ENCODE data around the gene ATXN2. TPM values are rescaled to one million over a fixed set of nuclear protein-coding genes. Genes with fewer than 3 reads are reported as not detected.

ATXN2 gene
- total RNA-seq, 2 experiments from 2014 or later = 21.9 to 23.7 TPM

- Mint-ChIP-seq H3K36me3 (ENCODE audit: low read depth) (peaks cover 71% of the 10 kb centered on the region), H3K27me3 (no peaks in the 10 kb centered on the region), H3K4me3 (no peak overlapping the region), H3K27ac (no peak overlapping the region), H3K4me1 (ENCODE audit: low read depth) (peaks cover 8% of the 10 kb centered on the region), H3K9me3 (no peaks in the 10 kb centered on the region)
- Histone ChIP-seq H3K9me3 (ENCODE audit: control insufficient read depth in 1 of 2, insufficient read depth in 1 of 2, low read length in 2 of 2) (no peaks in the 10 kb centered on the region), H3K4me1 (ENCODE audit: insufficient read depth, low read length) (no peaks in the 10 kb centered on the region), H3K27ac (ENCODE audit: low read depth in 1 of 2, low read length in 2 of 2) (no peak overlapping the region), H3K4me3 (ENCODE audit: low read length) (no peak overlapping the region), H3K27me3 (ENCODE audit: control insufficient read depth in 1 of 2, insufficient read depth in 2 of 2, low read length in 2 of 2) (no peaks in the 10 kb centered on the region), H3K36me3 (ENCODE audit: insufficient read depth, low read length) (peaks cover 42% of the 10 kb centered on the region)
- intact Hi-C loops (cut with DNase I, micrococcal nuclease) = no loop called here
- ATAC-seq (ENCODE audit: poor library complexity) = no peak
- no peak for TF ChIP-seq CTCF (IDR thresholded peaks at IDR 0.05)
- POLR2A ChIA-PET = no interaction called here
- no peak for DNase-seq
- CTCF ChIA-PET = interaction anchor here (0.7 kb wide), 1 partner anchor 22 kb away, joined by 3 read pairs; no protein-coding TSS in a partner anchor
These were observed 92.9 kb downstream of the ATXN2 start for GRCh38 chr12:111506260-111506659.

GRCh38 chr12:111505601-111506036 lies 93.5 kb downstream of the ATXN2 start:
- intact Hi-C loops (cut with DNase I, micrococcal nuclease) = no loop called here
- H3K36me3 ChIP-seq (ENCODE audit: insufficient read depth, low read length) = peaks cover 42% of the 10 kb centered on the region
- no peaks in the 10 kb centered on the region for H3K27me3 ChIP-seq (ENCODE audit: control insufficient read depth in 1 of 2, insufficient read depth in 2 of 2, low read length in 2 of 2)
- no peaks in the 10 kb centered on the region for H3K9me3 ChIP-seq (ENCODE audit: control insufficient read depth in 1 of 2, insufficient read depth in 1 of 2, low read length in 2 of 2)
- TF ChIP-seq CTCF (IDR thresholded peaks at IDR 0.05) = no peak
- POLR2A ChIA-PET = no interaction called here
- Mint-ChIP-seq H3K9me3 (no peaks in the 10 kb centered on the region), H3K27me3 (no peaks in the 10 kb centered on the region), H3K27ac (no peak overlapping the region), H3K36me3 (ENCODE audit: low read depth) (peaks cover 70% of the 10 kb centered on the region), H3K4me1 (ENCODE audit: low read depth) (peaks cover 8% of the 10 kb centered on the region), H3K4me3 (no peak overlapping the region)
- CTCF ChIA-PET = no interaction called here
- no peak overlapping the region for H3K4me3 ChIP-seq (ENCODE audit: low read length)
- no peak for ATAC-seq (ENCODE audit: poor library complexity)
- H3K27ac ChIP-seq (ENCODE audit: low read depth in 1 of 2, low read length in 2 of 2) = no peak overlapping the region
- peak in 2 of 14 experiments; percentile 12 to 71 for DNase-seq
- H3K4me1 ChIP-seq (ENCODE audit: insufficient read depth, low read length) = no peaks in the 10 kb centered on the region

DNA sequence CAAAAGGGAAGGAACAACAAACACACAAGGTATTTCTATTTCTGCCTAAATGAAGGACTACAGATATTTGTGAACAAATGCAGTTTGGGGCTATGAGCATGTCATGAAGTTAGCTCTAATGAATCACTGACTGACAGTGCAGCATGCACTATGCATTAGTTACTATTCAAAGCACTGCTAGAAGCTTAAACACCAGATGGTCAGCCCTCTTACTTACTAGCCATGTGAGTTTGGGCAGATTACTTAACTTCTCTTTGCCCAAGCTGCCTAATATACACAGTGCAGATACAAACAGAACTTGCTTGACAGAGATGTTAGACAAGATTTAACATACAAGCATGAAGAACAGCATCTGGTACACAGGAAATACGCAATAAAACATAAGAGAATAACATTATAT lies 96.0 kb downstream of the ATXN2 start:
- no peaks in the 10 kb centered on the region for H3K9me3 Mint-ChIP-seq

More for the DNA sequence above, 96.0 kb downstream of the ATXN2 start:
- no peaks in the 10 kb centered on the region for H3K27me3 Mint-ChIP-seq
- ChIA-PET CTCF (no interaction called here), POLR2A (no interaction called here)
- no peak for DNase-seq
- H3K27me3 ChIP-seq (ENCODE audit: control insufficient read depth in 1 of 2, insufficient read depth in 2 of 2, low read length in 2 of 2) = no peaks in the 10 kb centered on the region
- H3K27ac ChIP-seq (ENCODE audit: low read depth in 1 of 2, low read length in 2 of 2) = no peak overlapping the region
- H3K4me1 Mint-ChIP-seq (ENCODE audit: low read depth) = peaks cover 8% of the 10 kb centered on the region
- ATAC-seq (ENCODE audit: poor library complexity) = no peak
- no peak overlapping the region for H3K4me3 Mint-ChIP-seq
- H3K4me3 ChIP-seq (ENCODE audit: low read length) = no peak overlapping the region
- no peaks in the 10 kb centered on the region for H3K9me3 ChIP-seq (ENCODE audit: control insufficient read depth in 1 of 2, insufficient read depth in 1 of 2, low read length in 2 of 2)
- peaks cover 31% of the 10 kb centered on the region for H3K36me3 ChIP-seq (ENCODE audit: insufficient read depth, low read length)
- no peaks in the 10 kb centered on the region for H3K4me1 ChIP-seq (ENCODE audit: insufficient read depth, low read length)
- TF ChIP-seq CTCF (IDR thresholded peaks at IDR 0.05) = no peak
- intact Hi-C loops (cut with DNase I, micrococcal nuclease) = no loop called here
- H3K27ac Mint-ChIP-seq = no peak overlapping the region
- peaks cover 65% of the 10 kb centered on the region for H3K36me3 Mint-ChIP-seq (ENCODE audit: low read depth)

Measured in CD4-positive, alpha-beta T cell (primary cell).